ENCODE data around the gene MMS19. TPM values are rescaled to one million over a fixed set of nuclear protein-coding genes. Genes with fewer than 3 reads are reported as not detected.
A peak's percentile ranks its signal among the peaks of the same experiment; 100 is the strongest.

Gene MMS19
- total RNA-seq, 2 experiments from 2014 or later, result 60.6 to 66.3 TPM

DNA sequence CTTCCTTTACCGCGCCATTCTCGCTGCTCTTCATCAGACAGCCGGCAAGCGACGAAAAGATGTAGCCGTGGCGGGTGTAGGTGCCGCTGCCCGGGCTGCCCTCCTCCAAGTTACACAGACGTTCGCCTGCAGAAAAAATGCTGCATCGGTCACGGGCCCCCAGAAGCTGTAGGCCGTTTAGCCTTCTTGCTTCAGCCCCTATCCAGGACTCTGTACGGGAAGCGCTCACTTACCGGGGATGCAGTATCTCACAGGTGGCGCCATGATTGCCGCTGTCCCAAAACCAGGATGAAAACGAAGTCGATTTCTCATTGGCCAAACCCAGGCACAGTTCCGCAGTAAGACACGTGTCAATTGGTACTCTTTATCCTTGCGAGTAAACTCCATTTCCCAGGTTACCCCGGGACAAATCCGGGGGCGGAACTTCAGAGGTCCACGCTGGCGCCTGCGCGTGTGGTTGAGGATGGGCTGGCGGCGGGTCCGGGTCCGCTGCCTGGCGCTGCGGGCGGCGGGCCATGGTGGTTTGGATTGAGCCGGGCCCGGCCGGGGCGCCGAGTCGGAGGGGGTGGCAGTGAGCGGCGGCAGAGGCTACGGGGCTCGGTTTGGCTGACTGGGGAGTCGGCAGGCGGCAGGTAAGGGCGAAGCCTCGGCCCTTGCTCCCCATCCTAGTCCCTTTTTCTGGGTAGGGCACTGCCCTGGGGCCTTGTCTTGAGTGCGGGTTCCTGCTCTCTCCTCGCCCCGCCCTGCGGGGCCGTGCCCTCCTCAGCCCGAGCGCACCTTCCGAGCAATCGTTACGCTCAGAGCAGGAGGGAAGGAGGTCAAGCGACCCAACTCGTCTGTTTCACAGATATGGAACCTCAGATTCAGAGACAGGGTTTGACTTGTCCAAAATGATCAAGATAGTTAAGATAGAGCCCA lies 52.2 kb downstream of the MMS19 start, which contains the start of the genes EXOSC1 and ZDHHC16:
Gene EXOSC1 (minus strand): TSS at position 285 of the 918 bp plus-strand sequence. CDS start 21 bp downstream, at position 264.
Gene ZDHHC16 (plus strand): TSS at position 454 of the 918 bp plus-strand sequence. CDS start 5,501 bp downstream, outside the sequence.
- H3K4me3 Mint-ChIP-seq, result peak within 1 kb of the TSS; percentile 89
- H3K9me3 Mint-ChIP-seq, result no peaks in the 10 kb centered on the region
- H3K36me3 Mint-ChIP-seq (ENCODE audit: low read depth), result peaks cover 24% of the 10 kb centered on the region
- POLR2A ChIA-PET, result interaction anchor here (1.3 to 3.5 kb wide), 6 partner anchors 18 to 45 kb away, joined by 5 to 18 read pairs (median 7); partner anchors contain the start of gene RRP12
- H3K27ac Mint-ChIP-seq, result peak within 1 kb of the TSS; percentile 85
- no peaks in the 10 kb centered on the region for H3K27me3 Mint-ChIP-seq
- CTCF ChIA-PET, result interaction anchor here (1.1 to 2.5 kb wide), 4 partner anchors 12 to 45 kb away, joined by 3 to 9 read pairs (median 4); partner anchors contain the start of gene RRP12
- H3K4me1 Mint-ChIP-seq, result peaks cover 55% of the 10 kb centered on the region
- DNase-seq, result peak; percentile 93

DNA sequence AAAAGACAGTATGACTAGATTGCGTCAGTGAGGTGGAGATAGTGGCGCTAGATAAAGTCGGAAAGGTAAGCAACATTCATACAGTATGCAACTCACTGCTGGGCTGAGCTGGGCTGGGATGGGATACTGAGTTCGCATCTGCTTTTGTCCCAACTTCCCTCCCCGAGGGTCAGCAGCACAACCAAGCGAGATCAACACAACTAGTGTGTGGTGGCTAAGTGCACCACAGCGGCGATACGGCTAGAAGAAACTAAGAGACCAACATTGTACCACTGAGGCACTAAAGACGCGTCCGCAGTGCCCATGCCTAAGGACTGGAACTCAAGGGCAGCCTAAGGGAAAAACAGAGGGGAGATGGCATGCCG lies 52.9 kb downstream of the MMS19 start:
- Mint-ChIP-seq H3K27ac (peak overlapping the region; percentile 85), H3K4me3 (peak overlapping the region; percentile 89), H3K27me3 (no peaks in the 10 kb centered on the region), H3K4me1 (peaks cover 51% of the 10 kb centered on the region), H3K36me3 (ENCODE audit: low read depth) (peaks cover 22% of the 10 kb centered on the region), H3K9me3 (no peaks in the 10 kb centered on the region)
- no peak for DNase-seq
- ChIA-PET POLR2A (interaction anchor here (1.0 to 3.5 kb wide), 8 partner anchors 11 to 44 kb away, joined by 4 to 18 read pairs (median 7); partner anchors contain the start of gene RRP12), CTCF (interaction anchor here (0.8 to 2.5 kb wide), 6 partner anchors 11 to 44 kb away, joined by 3 to 9 read pairs (median 3); partner anchors contain the start of gene RRP12)

DNA sequence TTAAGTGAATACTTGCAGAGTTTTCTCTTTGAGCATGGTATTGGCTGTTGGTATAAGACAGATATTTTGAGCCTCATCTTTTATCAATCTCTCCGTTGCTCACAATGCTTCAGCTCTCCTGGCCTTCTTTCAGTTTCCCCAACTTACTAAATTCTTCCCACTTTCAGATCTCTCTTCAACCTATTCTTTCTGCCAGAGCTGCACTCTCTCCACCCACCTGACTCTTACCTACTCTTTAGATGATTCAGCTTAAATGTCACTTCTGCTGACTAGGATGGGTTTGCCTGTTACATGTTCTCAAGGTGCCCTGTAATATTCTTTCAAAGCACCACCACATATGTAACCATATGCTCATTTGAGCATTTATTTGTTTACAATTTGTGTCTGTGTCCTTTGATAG lies 54.0 kb downstream of the MMS19 start:
- Mint-ChIP-seq H3K4me3 (peak overlapping the region; percentile 89), H3K9me3 (no peaks in the 10 kb centered on the region), H3K4me1 (peaks cover 49% of the 10 kb centered on the region), H3K36me3 (ENCODE audit: low read depth) (peaks cover 28% of the 10 kb centered on the region), H3K27me3 (no peaks in the 10 kb centered on the region), H3K27ac (no peak overlapping the region)
- POLR2A ChIA-PET, result interaction anchor here (1.0 to 3.5 kb wide), 8 partner anchors 10 to 111 kb away, joined by 3 to 18 read pairs (median 5); partner anchors contain the start of gene RRP12
- CTCF ChIA-PET, result interaction anchor here (1.4 to 2.5 kb wide), 5 partner anchors 14 to 43 kb away, joined by 3 to 9 read pairs (median 5); partner anchors contain the start of gene RRP12
- no peak for DNase-seq

DNA sequence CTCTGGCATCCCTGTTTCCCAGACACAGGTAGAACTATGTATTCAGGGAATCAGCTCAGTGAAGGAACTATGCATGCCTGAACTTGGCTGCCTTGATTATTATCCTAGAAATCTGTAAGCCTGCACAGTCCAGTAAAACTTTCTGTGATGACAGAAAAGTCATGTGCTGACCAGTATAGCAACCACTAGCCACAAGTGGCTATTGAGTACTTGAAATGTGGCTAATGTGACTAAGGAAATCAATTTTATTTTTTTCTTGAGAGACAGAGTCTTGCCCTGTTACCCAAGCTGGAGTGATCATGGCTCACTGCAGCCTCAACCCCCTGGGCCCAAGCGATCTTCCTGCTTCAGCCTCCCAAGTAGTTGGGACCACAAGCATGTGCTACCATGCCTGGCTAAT lies 55.9 kb downstream of the MMS19 start:
- no peak overlapping the region for H3K27ac Mint-ChIP-seq
- peaks cover 34% of the 10 kb centered on the region for H3K36me3 Mint-ChIP-seq (ENCODE audit: low read depth)
- DNase-seq, result no peak
- POLR2A ChIA-PET, result interaction anchor here (1.2 kb wide), 2 partner anchors 35 to 41 kb away, joined by 3 to 5 read pairs; partner anchors contain the start of gene RRP12
- H3K27me3 Mint-ChIP-seq, result no peaks in the 10 kb centered on the region
- no peak overlapping the region for H3K4me3 Mint-ChIP-seq
- peaks cover 32% of the 10 kb centered on the region for H3K4me1 Mint-ChIP-seq
- CTCF ChIA-PET, result interaction anchor here (0.8 to 1.2 kb wide), 2 partner anchors 19 to 36 kb away, joined by 3 read pairs; no protein-coding TSS in a partner anchor
- H3K9me3 Mint-ChIP-seq, result no peaks in the 10 kb centered on the region

DNA sequence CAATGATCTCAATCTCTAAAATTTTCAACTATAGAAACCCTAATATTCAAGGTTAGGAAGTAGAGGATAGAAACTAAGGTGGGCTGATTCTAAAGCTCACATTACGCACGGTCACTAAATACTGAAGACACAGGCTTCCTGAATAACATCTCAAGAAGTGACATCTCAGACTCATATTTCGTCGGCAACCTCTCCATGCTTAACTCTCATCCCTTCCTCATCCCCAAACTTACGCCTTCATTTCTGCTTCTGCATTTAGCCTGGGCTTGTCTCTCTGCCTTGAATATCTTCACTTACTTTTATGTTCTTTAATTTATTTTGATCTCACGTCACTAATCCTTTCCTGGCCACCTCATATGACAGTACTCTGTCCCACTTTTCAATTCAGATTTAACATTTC lies 63.0 kb downstream of the MMS19 start:
- no peak overlapping the region for H3K27ac Mint-ChIP-seq
- H3K36me3 Mint-ChIP-seq (ENCODE audit: low read depth), result peaks cover 69% of the 10 kb centered on the region
- POLR2A ChIA-PET, result interaction anchor here (1.3 to 1.9 kb wide), 3 partner anchors 10 to 16 kb away, joined by 3 to 8 read pairs (median 4); no protein-coding TSS in a partner anchor
- no peak for DNase-seq
- CTCF ChIA-PET, result interaction anchor here (2.1 kb wide), 1 partner anchor 28 kb away, joined by 6 read pairs; no protein-coding TSS in a partner anchor
- no peak overlapping the region for H3K4me3 Mint-ChIP-seq
- H3K4me1 Mint-ChIP-seq, result peaks cover 4% of the 10 kb centered on the region
- no peaks in the 10 kb centered on the region for H3K27me3 Mint-ChIP-seq
- H3K9me3 Mint-ChIP-seq, result no peaks in the 10 kb centered on the region

DNA sequence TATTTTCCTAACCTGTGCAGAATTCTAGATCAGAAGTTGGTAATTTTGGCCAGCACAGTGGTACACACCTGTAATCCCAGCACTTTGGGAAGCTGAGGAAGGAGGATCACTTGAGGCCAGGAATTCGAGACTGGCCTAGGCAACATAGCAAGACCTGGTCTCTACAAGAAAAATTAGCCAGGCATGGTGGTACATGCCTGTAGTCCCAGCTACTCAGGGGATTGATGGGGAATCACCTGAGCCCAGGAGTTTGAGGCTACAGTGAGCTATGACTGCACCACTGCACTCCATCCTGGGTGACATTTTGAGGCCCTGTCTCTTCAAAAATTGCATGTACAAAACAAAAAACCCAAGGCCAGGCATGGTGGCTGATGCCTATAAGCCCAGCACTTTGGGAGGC lies 63.7 kb downstream of the MMS19 start:
- no peak for DNase-seq
- ChIA-PET CTCF (interaction anchor here (2.1 kb wide), 1 partner anchor 27 kb away, joined by 6 read pairs; no protein-coding TSS in a partner anchor), POLR2A (interaction anchor here (0.9 to 1.9 kb wide), 5 partner anchors 10 to 35 kb away, joined by 3 to 8 read pairs (median 4); no protein-coding TSS in a partner anchor)
- Mint-ChIP-seq H3K27me3 (no peaks in the 10 kb centered on the region), H3K4me1 (peaks cover 7% of the 10 kb centered on the region), H3K4me3 (no peak overlapping the region), H3K9me3 (no peaks in the 10 kb centered on the region), H3K36me3 (ENCODE audit: low read depth) (peaks cover 72% of the 10 kb centered on the region), H3K27ac (no peak overlapping the region)

DNA sequence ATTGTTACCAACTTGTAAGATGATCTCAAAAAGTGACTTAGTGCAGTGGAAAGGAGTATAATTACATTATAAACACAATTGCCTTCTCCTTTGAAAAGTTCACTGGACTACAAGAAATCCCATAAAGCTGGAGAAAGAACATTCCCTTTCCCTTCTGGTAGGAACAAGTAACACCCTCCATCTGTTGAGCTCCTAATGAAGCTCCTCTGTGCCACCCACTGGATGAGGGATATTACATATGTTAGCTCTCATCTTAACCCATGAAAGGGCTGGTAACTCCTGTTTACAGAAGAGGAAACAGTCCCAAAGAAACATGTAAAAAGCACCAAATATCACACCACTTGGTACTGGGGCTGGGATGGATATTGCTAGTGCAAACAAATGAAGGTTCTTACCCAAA lies 64.2 kb downstream of the MMS19 start:
- DNase-seq, result no peak
- H3K4me1 Mint-ChIP-seq, result peaks cover 12% of the 10 kb centered on the region
- peaks cover 72% of the 10 kb centered on the region for H3K36me3 Mint-ChIP-seq (ENCODE audit: low read depth)
- CTCF ChIA-PET, result interaction anchor here (0.8 to 2.1 kb wide), 2 partner anchors 11 to 27 kb away, joined by 3 to 6 read pairs; no protein-coding TSS in a partner anchor
- H3K9me3 Mint-ChIP-seq, result no peaks in the 10 kb centered on the region
- H3K4me3 Mint-ChIP-seq, result no peak overlapping the region
- POLR2A ChIA-PET, result interaction anchor here (0.9 to 1.9 kb wide), 5 partner anchors 11 to 35 kb away, joined by 3 to 8 read pairs (median 4); no protein-coding TSS in a partner anchor
- no peak overlapping the region for H3K27ac Mint-ChIP-seq
- no peaks in the 10 kb centered on the region for H3K27me3 Mint-ChIP-seq

DNA sequence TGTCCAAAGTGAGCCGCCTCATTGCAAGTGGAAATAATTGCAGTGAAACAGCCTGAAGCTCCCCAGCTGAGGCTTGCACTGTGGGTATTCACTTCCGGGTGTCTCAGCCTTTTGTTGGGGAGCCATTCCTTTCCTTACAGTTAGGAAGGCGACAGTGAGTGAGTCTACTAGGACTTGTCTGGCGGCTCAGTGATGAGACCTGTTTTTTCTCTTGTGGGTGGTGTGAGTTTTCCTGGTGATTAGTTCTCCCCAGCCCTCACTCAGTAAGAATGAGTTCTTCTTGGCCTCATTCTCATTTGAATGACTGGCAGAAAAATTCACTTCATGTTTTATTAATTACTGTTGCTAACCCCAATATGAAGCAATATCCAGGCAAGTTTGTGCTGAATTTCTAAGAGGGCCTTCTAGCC lies 69.6 kb downstream of the MMS19 start:
- DNase-seq, result peak; percentile 53
- ChIA-PET POLR2A (interaction anchor here (1.2 to 4.2 kb wide), 6 partner anchors 14 to 26 kb away, joined by 3 to 37 read pairs (median 8); partner anchors contain the start of genes EXOSC1 and ZDHHC16), CTCF (interaction anchor here (0.9 to 2.4 kb wide), 6 partner anchors 13 to 149 kb away, joined by 4 to 22 read pairs (median 7); partner anchors contain the start of genes EXOSC1 and ZDHHC16)
- Mint-ChIP-seq H3K27me3 (no peaks in the 10 kb centered on the region), H3K4me3 (peak overlapping the region; percentile 90), H3K4me1 (peaks cover 35% of the 10 kb centered on the region), H3K9me3 (no peaks in the 10 kb centered on the region), H3K36me3 (ENCODE audit: low read depth) (peaks cover 63% of the 10 kb centered on the region), H3K27ac (peak overlapping the region; percentile 87)

DNA sequence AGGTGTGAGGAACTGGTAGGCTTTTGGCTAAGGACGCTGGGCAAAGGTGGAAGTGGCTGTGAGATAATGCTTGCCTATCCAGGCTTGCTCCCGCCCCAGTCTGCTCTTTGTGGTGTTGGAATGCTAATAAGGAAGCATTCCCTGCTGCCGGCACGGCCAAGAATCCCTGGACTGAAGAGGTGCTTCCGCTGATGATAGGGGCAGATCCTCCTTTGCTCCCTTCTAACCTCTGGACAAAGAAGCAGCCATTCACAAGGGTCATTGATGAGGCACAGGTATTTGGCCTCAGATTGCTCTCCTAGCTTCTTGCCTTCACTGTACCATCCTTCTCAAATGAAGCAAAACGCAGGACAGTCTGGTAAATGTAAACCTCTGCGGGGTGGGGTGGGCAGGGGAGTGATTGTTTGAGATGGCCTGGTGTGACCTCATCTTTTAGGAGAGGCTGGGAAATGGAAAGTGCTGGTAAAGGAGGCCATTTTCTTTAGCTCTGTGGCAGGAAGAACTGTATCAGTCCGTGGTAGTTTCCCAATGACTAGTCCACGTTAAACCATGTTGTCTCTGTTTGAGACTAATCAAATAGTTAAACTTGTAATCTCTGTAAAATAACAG lies 70.5 kb downstream of the MMS19 start:
- ChIA-PET CTCF (interaction anchor here (0.7 to 2.4 kb wide), 9 partner anchors 12 to 149 kb away, joined by 3 to 22 read pairs (median 4); partner anchors contain the start of genes EXOSC1, RRP12 and ZDHHC16), POLR2A (interaction anchor here (1.1 to 4.2 kb wide), 10 partner anchors 9 to 214 kb away, joined by 3 to 37 read pairs (median 5); partner anchors contain the start of genes EXOSC1, FRAT1, RRP12 and ZDHHC16)
- Mint-ChIP-seq H3K36me3 (ENCODE audit: low read depth) (peaks cover 58% of the 10 kb centered on the region), H3K4me3 (peak overlapping the region; percentile 90), H3K27ac (peak overlapping the region; percentile 92), H3K9me3 (no peaks in the 10 kb centered on the region), H3K4me1 (peaks cover 44% of the 10 kb centered on the region), H3K27me3 (no peaks in the 10 kb centered on the region)
- DNase-seq, result peak; percentile 50

DNA sequence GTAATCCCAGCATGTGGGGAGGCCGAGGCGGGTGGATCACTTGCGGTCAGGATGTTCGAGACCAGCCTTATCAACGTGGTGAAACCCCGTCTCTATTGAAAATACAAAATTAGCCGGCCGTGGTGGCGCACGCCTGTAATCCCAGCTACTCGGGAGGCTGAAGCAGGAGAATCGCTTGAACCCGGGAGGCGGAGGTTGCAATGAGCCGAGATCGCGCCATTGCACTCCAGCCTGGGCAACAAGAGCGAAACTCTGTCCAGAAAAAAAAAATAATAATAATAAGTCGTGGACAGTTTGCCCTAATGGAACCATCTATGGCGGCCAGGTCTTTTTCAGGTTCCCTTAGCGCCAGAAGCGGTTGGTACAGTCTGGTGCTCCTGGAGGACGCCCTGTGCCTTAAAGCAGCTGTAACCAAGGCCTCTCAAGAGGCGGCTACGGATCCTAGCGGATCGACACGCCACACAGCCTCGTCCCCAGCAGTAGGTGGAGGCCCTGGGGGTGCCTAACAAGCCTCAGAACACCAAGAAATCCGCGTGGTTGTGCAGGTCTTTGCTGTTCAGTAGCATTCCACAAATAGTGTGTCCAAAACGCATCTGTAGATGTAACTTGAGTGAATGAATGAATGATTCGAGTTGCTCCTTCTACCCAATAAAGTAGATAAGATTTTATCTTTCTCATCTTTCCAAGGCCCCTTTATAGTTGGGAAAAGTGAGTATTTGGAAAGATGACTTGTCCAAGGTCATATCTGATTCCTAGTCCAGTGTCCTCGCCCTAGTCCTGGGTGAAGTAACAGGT lies 71.2 kb downstream of the MMS19 start:
- Mint-ChIP-seq H3K27ac (peak overlapping the region; percentile 92), H3K27me3 (no peaks in the 10 kb centered on the region), H3K36me3 (ENCODE audit: low read depth) (peaks cover 55% of the 10 kb centered on the region), H3K4me3 (peak overlapping the region; percentile 90), H3K4me1 (peaks cover 44% of the 10 kb centered on the region), H3K9me3 (no peaks in the 10 kb centered on the region)
- peak; percentile 38 for DNase-seq
- CTCF ChIA-PET, result interaction anchor here (0.9 to 2.4 kb wide), 7 partner anchors 11 to 21 kb away, joined by 3 to 22 read pairs (median 5); partner anchors contain the start of genes EXOSC1 and ZDHHC16
- POLR2A ChIA-PET, result interaction anchor here (1.1 to 4.2 kb wide), 9 partner anchors 8 to 214 kb away, joined by 3 to 37 read pairs (median 6); partner anchors contain the start of genes EXOSC1, FRAT1, RRP12 and ZDHHC16
